HG03442 (cell line): Measurements from ENCODE around the gene PRPSAP1.
"Not testable (repeated sequence)": the region's sequence is repeated elsewhere in the genome, so short reads cannot be mapped to it uniquely, and the experiment has no call there.

Experiments
- ATAC-seq: cut with Tn5 transposase; IDR thresholded peaks from one replicate; pipeline ENCODE4 v1.9.1; 2021; ENCODE audit warnings: mild to moderate bottlenecking, moderate library complexity; ENCODE audit not compliant: unreplicated experiment

Gene PRPSAP1

GRCh38 chr17:76278268-76278908 lies 75.3 kb downstream of the PRPSAP1 start:
- ATAC-seq = no peak

DNA sequence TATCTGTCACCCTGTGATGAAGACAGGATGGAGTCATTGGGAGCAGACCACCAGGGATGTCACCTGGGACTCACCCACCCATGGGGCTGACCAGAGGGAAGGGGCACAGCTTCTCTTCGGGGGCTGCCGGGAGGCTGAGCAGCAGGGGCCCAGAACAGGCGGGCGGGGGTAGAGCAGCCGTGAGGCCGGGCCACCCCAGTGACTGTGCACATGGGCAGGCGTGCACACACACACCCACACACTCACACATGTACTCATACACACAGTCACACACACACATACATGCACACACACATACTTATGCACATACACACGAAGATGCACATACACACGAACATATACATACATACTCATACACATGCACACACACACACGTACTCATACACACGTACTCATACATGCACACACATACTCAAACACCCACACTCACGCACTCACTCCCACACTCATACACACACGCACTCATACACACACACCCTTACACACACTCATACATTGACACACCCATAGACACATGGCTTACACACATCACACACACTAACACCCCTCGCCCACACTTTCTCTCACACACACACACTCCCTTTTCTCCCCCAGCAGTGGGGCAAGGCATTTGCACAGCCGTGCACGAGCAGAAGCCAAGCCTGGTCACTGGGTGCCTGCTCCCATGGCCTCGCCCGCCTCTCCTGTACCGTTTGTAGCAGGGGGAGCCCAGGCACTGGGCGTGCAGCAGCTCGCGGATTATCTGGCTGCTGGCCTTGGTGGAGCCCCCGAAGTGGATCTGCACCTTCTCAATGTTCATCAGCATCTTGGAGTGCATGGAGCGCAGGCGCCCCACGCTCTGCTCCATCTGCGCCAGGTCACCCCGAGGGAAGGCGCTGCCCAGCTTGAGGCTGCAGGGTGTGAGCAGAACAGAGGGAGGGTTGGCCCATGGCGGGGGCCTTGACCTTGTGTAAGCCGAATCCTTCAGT lies 76.1 kb downstream of the PRPSAP1 start:
- no peak for ATAC-seq

- no peak for ATAC-seq
Observed at GRCh38 chr17:76276461-76277299, 77.0 kb downstream of the PRPSAP1 start.

GRCh38 chr17:76276069-76276431 lies 77.7 kb downstream of the PRPSAP1 start:
- no peak for ATAC-seq

DNA sequence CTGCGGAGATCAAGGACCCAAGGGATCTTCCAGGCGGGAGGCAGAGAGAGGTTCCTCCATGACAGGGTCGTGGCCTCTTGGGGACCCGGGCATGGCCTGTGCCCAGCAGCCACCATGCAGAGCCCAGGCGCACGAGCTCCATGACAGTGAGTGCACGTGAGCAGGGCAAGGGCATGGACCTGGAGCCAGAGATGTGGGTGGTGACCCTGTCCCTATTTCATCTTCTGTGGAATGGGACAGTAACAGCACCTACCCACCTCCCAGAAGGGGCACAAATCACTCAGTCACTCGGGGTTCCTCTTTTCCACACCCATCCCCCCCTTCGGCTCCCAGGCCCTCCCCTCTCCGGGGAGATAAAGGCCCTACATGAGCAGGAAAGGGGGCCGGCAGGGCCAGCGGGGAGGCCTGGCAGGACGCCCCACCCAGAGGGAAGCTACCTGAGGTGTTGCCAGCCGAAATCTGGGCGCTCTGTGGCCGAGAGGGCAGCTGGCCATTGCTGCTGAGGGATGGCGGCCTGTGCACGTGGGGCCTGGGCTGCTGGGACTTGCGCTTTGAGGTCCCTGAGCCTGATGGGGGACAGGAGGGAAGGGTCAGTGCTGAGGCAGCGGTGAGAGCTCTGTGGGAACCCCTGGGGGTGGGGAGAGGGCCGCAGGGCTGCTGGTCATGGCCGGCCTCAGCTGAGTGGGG lies 78.2 kb downstream of the PRPSAP1 start:
- no peak for ATAC-seq

DNA sequence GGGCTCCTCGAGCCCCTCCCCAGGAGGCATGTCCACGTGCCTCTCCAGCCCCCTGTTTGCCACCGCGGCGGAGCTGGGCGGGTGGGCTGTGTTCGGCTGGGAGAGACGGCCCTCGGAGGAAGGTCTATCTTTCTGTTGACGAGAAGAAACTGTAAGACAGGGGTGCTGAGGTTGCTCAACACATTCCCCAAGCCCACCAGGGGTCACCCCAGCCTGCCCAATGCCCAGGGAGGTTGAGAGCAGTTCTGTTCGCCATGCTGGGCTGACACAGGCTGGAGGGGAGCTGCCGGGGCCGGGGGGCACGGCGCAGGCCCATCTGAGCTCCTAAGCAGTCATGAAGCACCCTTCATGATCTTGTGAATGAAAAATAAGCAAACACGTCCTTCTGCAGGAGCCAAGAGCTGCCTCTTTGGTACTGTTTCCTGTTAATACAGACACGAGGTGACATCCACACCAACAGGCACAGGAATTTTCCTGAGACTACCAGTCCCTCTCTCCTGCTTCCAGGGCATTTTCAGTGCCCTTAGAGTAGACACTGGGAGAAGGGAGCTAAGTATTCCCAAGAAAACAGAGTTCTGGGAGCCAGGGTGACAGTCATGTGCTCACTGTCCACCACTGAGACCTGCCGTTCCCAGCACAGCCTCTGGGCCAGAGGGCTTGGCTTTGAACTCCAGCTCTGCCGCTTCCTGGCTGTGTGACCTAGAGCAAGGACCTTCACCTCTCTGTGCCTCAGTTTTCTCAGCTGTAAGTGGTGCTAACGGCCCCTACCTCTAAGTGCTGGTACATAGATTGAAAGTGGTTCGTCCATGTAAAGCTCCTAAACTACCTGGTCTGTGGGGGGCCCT lies 79.4 kb downstream of the PRPSAP1 start:
- no peak for ATAC-seq

- no peak for ATAC-seq
Observed at GRCh38 chr17:76273445-76274111, 80.1 kb downstream of the PRPSAP1 start.

- peak; percentile 18 for ATAC-seq
Observed at GRCh38 chr17:76272541-76273444, 80.9 kb downstream of the PRPSAP1 start.

DNA sequence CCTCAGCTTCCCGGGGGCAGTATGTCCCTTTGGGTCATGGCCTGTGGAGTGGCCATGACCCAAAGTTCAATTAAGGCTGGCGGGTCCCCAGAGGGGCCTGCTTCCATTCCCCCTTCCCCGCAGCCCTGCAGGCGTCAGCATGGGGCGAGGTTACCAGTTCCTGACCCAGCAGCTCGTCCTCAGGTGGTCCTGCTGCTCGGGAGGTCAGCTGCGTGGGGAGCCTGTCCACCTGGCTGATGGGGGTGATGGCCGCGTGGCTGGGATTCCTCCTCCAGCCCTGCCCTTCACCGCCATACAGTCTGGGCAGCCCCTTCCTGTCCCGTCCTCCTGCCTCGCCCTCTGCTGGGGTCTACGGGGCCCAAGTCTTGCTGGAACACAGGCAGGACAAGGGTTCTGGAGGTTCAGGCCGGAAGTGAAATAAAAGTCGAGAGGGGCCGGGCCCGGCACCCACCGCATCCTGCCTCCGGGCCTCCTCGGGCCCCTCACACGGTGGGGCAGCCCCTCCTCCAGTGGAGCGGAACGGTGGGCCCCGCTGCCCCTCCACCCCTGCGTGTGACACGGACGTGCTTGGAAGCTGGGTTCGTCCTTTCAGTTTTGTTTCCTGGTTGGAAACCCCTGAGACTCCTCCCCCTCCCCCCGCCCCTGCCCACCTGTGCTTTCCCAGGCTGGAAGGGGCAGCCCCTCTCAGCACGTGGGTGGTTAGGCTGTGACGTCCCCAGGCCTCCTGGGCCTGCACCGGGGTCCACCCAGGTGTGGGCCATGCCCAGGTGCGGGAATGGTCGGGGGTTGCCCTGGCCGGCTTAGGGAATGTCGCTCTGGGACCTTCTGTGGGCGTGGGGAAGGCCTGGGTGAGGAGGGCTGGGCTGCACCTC lies 81.8 kb downstream of the PRPSAP1 start:
- ATAC-seq = peak; percentile 43

- ATAC-seq = no peak
Observed at GRCh38 chr17:76270770-76271668, 82.7 kb downstream of the PRPSAP1 start.

- ATAC-seq = no peak
Observed at GRCh38 chr17:76270127-76270592, 83.6 kb downstream of the PRPSAP1 start.

DNA sequence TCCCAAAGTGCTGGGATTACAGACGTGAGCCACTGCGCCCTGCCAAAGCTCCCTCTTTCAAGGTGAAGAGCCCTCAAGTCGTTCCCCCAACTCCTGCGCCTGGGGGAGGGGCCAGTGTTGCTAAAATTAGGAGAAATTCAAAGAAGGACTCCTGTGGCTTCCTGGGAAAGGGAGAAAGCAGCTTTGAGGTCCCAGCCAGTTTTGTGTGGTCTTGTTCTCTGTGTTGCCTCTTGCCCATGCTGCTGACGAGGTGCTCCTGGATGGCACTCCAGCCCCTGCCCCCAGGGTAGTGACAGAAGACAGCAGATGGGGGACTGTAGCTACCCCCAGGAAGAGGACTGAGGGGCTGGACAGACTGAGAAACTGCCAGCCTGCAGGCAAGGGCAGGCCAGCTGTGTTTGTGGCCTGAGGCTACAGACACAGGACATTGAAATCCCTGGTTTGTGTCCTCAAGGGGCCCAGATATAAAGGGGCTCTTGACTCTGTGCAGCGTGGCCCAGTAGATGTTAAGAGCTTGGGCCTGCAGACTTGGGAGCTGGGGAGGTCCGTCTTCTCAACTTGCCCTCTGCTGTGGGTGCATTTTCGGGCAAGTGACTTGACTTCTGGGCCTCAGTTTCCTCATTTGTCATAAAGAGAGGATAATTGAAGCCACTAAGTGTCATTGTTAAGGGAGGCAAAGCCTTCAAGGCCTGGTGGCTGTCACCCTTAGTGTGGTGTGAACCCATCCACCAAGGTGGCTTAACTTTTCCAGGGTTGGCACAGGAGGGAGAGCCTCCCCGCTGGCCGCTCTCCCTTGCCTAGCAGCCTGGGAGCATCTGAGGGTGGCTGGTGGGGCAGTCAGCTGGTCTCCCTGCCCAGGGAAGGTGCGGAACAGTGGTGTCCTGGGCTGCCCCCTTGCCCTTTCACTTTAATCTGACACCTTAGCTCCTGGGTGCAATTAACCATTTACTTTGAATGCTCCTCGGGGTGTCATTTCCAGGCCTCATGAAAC lies 84.4 kb downstream of the PRPSAP1 start:
- no peak for ATAC-seq

DNA sequence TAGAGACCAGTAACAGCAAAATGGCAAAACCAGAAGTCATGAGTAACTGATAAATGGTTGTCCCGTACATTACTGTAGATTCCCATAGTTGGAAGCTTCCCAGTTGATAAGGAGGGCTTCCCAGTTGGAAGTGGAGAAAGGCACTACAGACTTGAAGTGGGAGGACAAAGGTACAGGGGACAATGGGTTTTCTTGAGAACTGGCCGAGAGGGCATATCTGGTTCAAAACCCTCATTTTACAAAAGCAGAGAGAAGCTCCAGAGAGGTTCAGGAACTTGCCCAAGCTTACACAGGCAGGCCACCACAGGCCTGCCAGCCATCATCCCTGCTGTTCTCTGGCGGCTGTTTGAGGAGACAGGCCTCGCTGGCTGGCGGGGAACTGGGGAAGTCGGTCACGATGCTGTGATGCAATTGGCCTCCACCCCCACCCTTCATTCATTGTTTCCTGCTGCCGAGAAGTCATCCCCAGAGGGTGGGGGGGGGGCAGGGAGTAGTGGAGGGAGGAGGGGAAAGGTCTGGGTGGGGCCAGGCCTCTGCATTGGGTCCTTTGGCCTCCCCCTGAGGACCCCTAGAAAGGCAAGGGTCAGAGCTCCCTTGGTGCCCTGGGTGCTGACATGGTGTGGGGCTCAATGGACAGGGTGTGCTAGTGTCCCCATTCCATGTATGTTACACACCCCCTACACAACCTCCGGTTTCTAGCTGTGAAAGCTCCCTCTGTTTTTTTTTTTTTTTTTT lies 85.5 kb downstream of the PRPSAP1 start:
- ATAC-seq = no peak

DNA sequence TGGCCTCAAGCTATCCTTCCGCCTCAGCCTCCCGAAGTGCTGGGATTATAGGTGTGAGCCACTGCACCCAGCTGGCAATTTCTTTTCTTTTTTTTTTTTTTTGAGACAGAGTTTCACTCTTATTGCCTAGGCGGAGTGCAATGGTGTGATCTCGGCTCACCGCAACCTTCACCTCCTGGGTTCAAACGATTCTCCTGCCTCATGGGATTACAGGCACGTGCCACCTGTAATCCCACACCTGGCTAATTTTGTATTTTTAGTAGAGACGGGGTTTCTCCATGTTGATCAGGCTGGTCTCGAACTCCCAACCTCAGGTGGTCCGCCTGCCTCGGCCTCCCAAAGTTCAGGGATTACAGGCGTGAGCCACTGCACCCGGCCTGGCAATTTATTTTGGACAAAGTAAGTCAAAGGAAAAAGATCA lies 86.1 kb downstream of the PRPSAP1 start:
- ATAC-seq = not testable (repeated sequence)
